Mesenchymal stem cell (in vitro differentiated cells and primary cell): ENCODE measurements around the gene NCF4.

Source experiments
- DNase-seq: peaks from one replicate; pipeline ENCODE4 v3.0.0-alpha.2; 2013
- H2AFZ ChIP-seq: one replicate; pipeline ENCODE4 v1.6.1; 2013; ENCODE audit warnings: low read depth, mild to moderate bottlenecking, control low read depth, inconsistent platforms, low read length, moderate library complexity
- H2AK5ac ChIP-seq: 2 replicates; pipeline ENCODE4 v1.6.1; 2013; ENCODE audit warnings: low read length, moderate library complexity, mild to moderate bottlenecking, inconsistent platforms; ENCODE audit not compliant: severe bottlenecking
- H2BK120ac ChIP-seq: one replicate; pipeline ENCODE4 v1.6.1; 2013; ENCODE audit warnings: low read depth, mild to moderate bottlenecking, inconsistent platforms, low read length, moderate library complexity
- H2BK12ac ChIP-seq, 2 experiments: one replicate each; pipeline ENCODE4 v1.6.1; 2013; ENCODE audit warnings: inconsistent platforms in 2 of 2, low read length in 2 of 2, mild to moderate bottlenecking in 2 of 2, moderate library complexity in 2 of 2, control low read depth in 1 of 2
- H2BK15ac ChIP-seq: one replicate; pipeline ENCODE4 v1.6.1; 2013; ENCODE audit warnings: mild to moderate bottlenecking, low read depth, inconsistent platforms; ENCODE audit not compliant: poor library complexity, severe bottlenecking
- H2BK5ac ChIP-seq: 2 replicates; pipeline ENCODE4 v1.6.1; 2013; ENCODE audit warnings: low read depth, mild to moderate bottlenecking, low read length, control low read depth, inconsistent platforms; ENCODE audit not compliant: poor library complexity, severe bottlenecking
- H3K14ac ChIP-seq, 2 experiments: one replicate each; pipeline ENCODE4 v1.6.1; 2013; ENCODE audit warnings: inconsistent platforms in 2 of 2, low read length in 2 of 2, control low read depth in 1 of 2, mild to moderate bottlenecking in 1 of 2, moderate library complexity in 1 of 2
- H3K18ac ChIP-seq, 2 experiments: one replicate each; pipeline ENCODE4 v1.6.1; 2013; ENCODE audit warnings: inconsistent platforms in 2 of 2, low read length in 2 of 2, control low read depth in 1 of 2, low read depth in 1 of 2, mild to moderate bottlenecking in 1 of 2
- H3K23ac ChIP-seq, 2 experiments: one replicate each; pipeline ENCODE4 v1.6.1; 2013; ENCODE audit warnings: inconsistent platforms in 2 of 2, low read length in 2 of 2, mild to moderate bottlenecking in 2 of 2, moderate library complexity in 2 of 2, control low read depth in 1 of 2
- H3K27ac ChIP-seq: 2 replicates; pipeline ENCODE4 v1.5.1; 2013; ENCODE audit warnings: mild to moderate bottlenecking, moderate library complexity, low read length, control low read depth, inconsistent platforms; ENCODE audit not compliant: poor library complexity, severe bottlenecking
- H3K27me3 ChIP-seq, 2 experiments: 2 replicates each; pipeline versions ENCODE4 v1.6.1 to v1.7.0; 2013; ENCODE audit warnings: low read length in 2 of 2, mild to moderate bottlenecking in 2 of 2, moderate library complexity in 2 of 2, control low read depth in 1 of 2, inconsistent platforms in 1 of 2; ENCODE audit not compliant: control insufficient read depth in 1 of 2, insufficient read depth in 1 of 2
- H3K36me3 ChIP-seq, 2 experiments: 2 replicates each; pipeline versions ENCODE4 v1.6.1 to v1.7.0; 2013; ENCODE audit warnings: low read length in 2 of 2, control low read depth in 1 of 2, inconsistent platforms in 1 of 2, low read depth in 1 of 2, mild to moderate bottlenecking in 1 of 2; ENCODE audit not compliant: insufficient read depth in 2 of 2, control insufficient read depth in 1 of 2
- H3K4ac ChIP-seq, 2 experiments: one replicate each; pipeline ENCODE4 v1.6.1; 2013; ENCODE audit warnings: inconsistent platforms in 2 of 2, low read length in 2 of 2, mild to moderate bottlenecking in 2 of 2, moderate library complexity in 2 of 2, control low read depth in 1 of 2, low read depth in 1 of 2
- H3K4me1 ChIP-seq: 2 replicates; pipeline ENCODE4 v1.6.1; 2013; ENCODE audit warnings: low read depth, low read length, control low read depth; ENCODE audit not compliant: control insufficient read depth, insufficient read depth
- H3K4me2 ChIP-seq: 2 replicates; pipeline ENCODE4 v1.6.1; 2013; ENCODE audit warnings: low read length, mild to moderate bottlenecking, inconsistent platforms; ENCODE audit not compliant: poor library complexity, severe bottlenecking
- H3K4me3 ChIP-seq, 2 experiments: 2 replicates each; pipeline versions ENCODE4 v1.5.1 to v1.7.0; 2013; ENCODE audit warnings: low read length in 2 of 2, mild to moderate bottlenecking in 2 of 2, control low read depth in 1 of 2, low read depth in 1 of 2; ENCODE audit not compliant: insufficient read depth in 1 of 2
- H3K79me1 ChIP-seq: replicated peaks from 2 replicates; pipeline ENCODE4 v1.6.1; 2013; ENCODE audit warnings: mild to moderate bottlenecking, control low read depth, low read length, inconsistent platforms; ENCODE audit not compliant: poor library complexity, severe bottlenecking
- H3K9ac ChIP-seq: 2 replicates; pipeline ENCODE4 v1.7.0; 2013; ENCODE audit warnings: mild to moderate bottlenecking, low read length, moderate library complexity
- H3K9me3 ChIP-seq: 2 replicates; pipeline ENCODE4 v1.7.0; 2013; ENCODE audit warnings: mild to moderate bottlenecking, low read length; ENCODE audit not compliant: control insufficient read depth
- H4K8ac ChIP-seq: one replicate; pipeline ENCODE4 v1.6.1; 2013; ENCODE audit warnings: inconsistent platforms, mild to moderate bottlenecking, low read length, moderate library complexity
- H4K91ac ChIP-seq: one replicate; pipeline ENCODE4 v1.6.1; 2013; ENCODE audit warnings: mild to moderate bottlenecking, low read length, inconsistent platforms
- WGBS: methylation state at CpG from one replicate; pipeline ENCODE4 v1.1.7; 2013; ENCODE audit warnings: mixed read lengths; 5-methylcytosine and 5-hydroxymethylcytosine counted together

Gene NCF4

DNA sequence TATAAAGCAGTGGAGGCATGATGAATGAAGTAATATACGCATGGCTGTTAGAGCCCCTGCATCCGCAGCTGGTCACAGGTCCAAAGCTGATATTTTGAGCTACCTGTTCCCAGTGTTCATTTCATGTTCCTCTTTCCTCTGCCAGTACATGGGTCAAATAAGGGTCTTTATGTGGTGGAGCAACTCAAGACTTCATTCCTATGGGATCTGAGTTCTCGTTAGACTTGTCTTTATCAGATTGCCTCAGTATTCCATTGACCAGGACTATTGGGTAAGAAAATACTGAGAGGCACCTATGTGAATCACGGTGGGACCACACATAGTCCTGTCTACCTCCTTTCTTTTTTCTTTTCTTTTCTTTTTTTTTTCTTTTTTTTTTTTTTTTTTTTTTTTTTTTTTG is 25.2 kb downstream of the NCF4 start:
- peaks cover 8% of the 10 kb centered on the region for H3K9me3 ChIP-seq
- no peak overlapping the region for H4K91ac ChIP-seq
- no peak overlapping the region for H3K9ac ChIP-seq
- no peak overlapping the region for H2AFZ ChIP-seq
- H3K4ac ChIP-seq = no peak overlapping the region
- no peak overlapping the region for H3K27ac ChIP-seq
- no peaks in the 10 kb centered on the region for H3K4me1 ChIP-seq
- H3K23ac ChIP-seq = no peak overlapping the region
- H3K4me3 ChIP-seq = no peak overlapping the region
- no peak overlapping the region for H2BK15ac ChIP-seq
- H3K4me2 ChIP-seq = no peak overlapping the region
- no peak overlapping the region for H2BK5ac ChIP-seq
- H4K8ac ChIP-seq = no peak overlapping the region
- H3K14ac ChIP-seq = no peak overlapping the region
- DNase-seq = no peak
- 81% methylated on average over 3 of the region's 4 CpGs for WGBS
- H2BK120ac ChIP-seq = no peak overlapping the region
- H2BK12ac ChIP-seq = no peak overlapping the region
- H3K27me3 ChIP-seq = peaks cover 16 to 21% of the 10 kb centered on the region in 2 experiments
- no peak overlapping the region for H3K18ac ChIP-seq
- H2AK5ac ChIP-seq = no peak overlapping the region
- H3K36me3 ChIP-seq = no peaks in the 10 kb centered on the region
- H3K79me1 ChIP-seq = no peaks in the 10 kb centered on the region

DNA sequence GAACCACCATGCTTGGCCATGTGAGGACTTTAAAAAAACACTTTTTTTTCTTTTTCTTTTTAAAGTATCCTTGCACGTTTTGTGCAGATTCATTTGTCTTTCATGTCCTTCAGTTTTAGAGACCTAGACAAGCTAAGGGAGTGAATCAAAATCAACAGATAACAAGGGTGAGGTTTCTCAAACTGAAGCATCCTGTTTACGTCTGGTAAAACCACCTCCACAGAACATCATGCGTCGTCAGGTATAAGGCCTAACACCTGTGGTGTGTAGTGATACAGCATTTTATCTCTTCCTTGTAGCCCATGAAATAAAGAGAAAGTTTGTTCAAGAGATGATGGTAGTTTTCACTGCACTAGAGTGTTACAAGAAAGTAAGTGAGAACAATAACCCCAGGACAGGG is 26.4 kb downstream of the NCF4 start:
- Histone ChIP-seq H3K23ac (no peak overlapping the region), H2BK5ac (no peak overlapping the region), H3K4ac (no peak overlapping the region), H4K8ac (no peak overlapping the region), H3K4me3 (no peak overlapping the region), H3K27me3 (peaks cover 17 to 33% of the 10 kb centered on the region in 2 experiments), H3K27ac (no peak overlapping the region), H3K18ac (no peak overlapping the region), H2AFZ (no peak overlapping the region), H2BK15ac (no peak overlapping the region), H2AK5ac (no peak overlapping the region), H3K36me3 (no peaks in the 10 kb centered on the region), H2BK12ac (no peak overlapping the region), H4K91ac (no peak overlapping the region), H3K9me3 (peaks cover 2% of the 10 kb centered on the region), H3K14ac (no peak overlapping the region), H3K79me1 (no peaks in the 10 kb centered on the region), H3K9ac (no peak overlapping the region), H3K4me2 (no peak overlapping the region), H3K4me1 (no peaks in the 10 kb centered on the region), H2BK120ac (no peak overlapping the region)
- DNase-seq = no peak
- 100% methylated on average over 3 of the region's 4 CpGs for WGBS

DNA sequence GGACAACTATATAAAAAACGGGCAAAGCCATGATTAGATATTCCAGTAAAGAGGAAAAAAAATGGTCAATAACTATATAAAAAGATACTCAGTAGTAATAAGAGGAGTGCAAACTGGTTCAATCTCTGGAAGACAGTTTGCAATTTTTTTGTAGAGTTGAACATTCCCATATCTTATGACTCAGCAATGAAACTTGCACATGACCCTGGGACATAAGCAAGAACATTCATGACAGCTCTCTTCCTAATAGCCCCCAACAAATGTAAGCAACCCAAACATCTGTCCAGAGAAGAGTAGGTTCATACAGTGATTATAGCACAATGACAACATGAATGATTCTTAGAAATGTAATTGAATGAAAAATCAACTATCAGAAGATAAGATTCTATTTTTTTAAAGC is 30.8 kb downstream of the NCF4 start:
- no peak overlapping the region for H4K8ac ChIP-seq
- no peaks in the 10 kb centered on the region for H3K36me3 ChIP-seq
- no peak overlapping the region for H3K23ac ChIP-seq
- H2BK5ac ChIP-seq = no peak overlapping the region
- no peak overlapping the region for H2BK15ac ChIP-seq
- no peak overlapping the region for H3K4me3 ChIP-seq
- no peak overlapping the region for H2BK120ac ChIP-seq
- no peak overlapping the region for H3K18ac ChIP-seq
- H3K27ac ChIP-seq = no peak overlapping the region
- no peak overlapping the region for H2AFZ ChIP-seq
- no peak overlapping the region for H3K9ac ChIP-seq
- no peaks in the 10 kb centered on the region for H3K4me1 ChIP-seq
- no peak overlapping the region for H3K4ac ChIP-seq
- H3K27me3 ChIP-seq = peaks cover 36 to 53% of the 10 kb centered on the region in 2 experiments
- DNase-seq = no peak
- H3K14ac ChIP-seq = no peak overlapping the region
- H2BK12ac ChIP-seq = no peak overlapping the region
- H4K91ac ChIP-seq = no peak overlapping the region
- no peaks in the 10 kb centered on the region for H3K79me1 ChIP-seq
- no CpG with 5 or more reads among the region's 1 CpG for WGBS
- H2AK5ac ChIP-seq = no peak overlapping the region
- H3K4me2 ChIP-seq = no peak overlapping the region
- H3K9me3 ChIP-seq = peaks cover 6% of the 10 kb centered on the region

DNA sequence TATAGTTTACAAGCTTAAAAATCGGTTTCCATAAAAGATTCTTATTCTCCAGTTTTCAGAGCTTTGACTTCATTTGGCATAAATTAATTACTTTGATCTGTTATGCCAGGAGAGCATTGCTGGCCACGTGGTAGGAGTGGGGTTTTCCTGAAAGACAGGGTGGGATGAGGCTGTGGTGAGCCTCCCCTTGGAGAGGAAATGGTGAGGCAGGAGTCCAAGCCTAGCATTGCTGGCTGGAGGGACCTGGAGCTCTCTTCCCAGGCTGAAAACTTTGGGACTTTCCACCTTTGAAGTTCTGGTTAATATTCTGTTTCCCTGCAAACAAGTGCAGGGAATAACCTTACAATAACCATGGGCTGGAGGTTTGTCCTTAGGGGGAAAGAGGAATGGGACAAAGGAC is 31.5 kb downstream of the NCF4 start:
- Histone ChIP-seq H3K18ac (no peak overlapping the region), H3K4me1 (no peaks in the 10 kb centered on the region), H2AFZ (no peak overlapping the region), H3K79me1 (no peaks in the 10 kb centered on the region), H3K14ac (no peak overlapping the region), H3K9ac (no peak overlapping the region), H3K27me3 (peaks cover 39 to 57% of the 10 kb centered on the region in 2 experiments), H3K4me3 (no peak overlapping the region), H2BK12ac (no peak overlapping the region), H2AK5ac (no peak overlapping the region), H3K23ac (no peak overlapping the region), H3K4ac (no peak overlapping the region), H2BK120ac (no peak overlapping the region), H3K27ac (no peak overlapping the region), H3K36me3 (no peaks in the 10 kb centered on the region), H3K4me2 (no peak overlapping the region), H3K9me3 (peaks cover 6% of the 10 kb centered on the region), H4K91ac (no peak overlapping the region), H2BK15ac (no peak overlapping the region), H2BK5ac (no peak overlapping the region), H4K8ac (no peak overlapping the region)
- no peak for DNase-seq
- WGBS = 5% methylated on average over 1 of the region's 2 CpGs
